K562 (cell line): Measurements from ENCODE around the gene DCAKD. TPM values are rescaled to one million over a fixed set of nuclear protein-coding genes. Genes with fewer than 3 reads are reported as not detected.

ENCODE experiments used
- AFF1 ChIP-seq, 2 experiments: fragments of 450-650 bp; IDR thresholded peaks; 2 replicates each; pipeline ENCODE4 v1.6.1; 2018; ENCODE audit warnings: mild to moderate bottlenecking in 2 of 2, low read depth in 1 of 2; ENCODE audit not compliant: partially characterized antibody in 2 of 2
- FOS ChIP-seq: IDR thresholded peaks from 3 replicates; pipeline ENCODE4 v1.6.1; 2011; ENCODE audit not compliant: insufficient read length; ENCODE audit errors: extremely low read depth
- KDM5B ChIP-seq: fragments of 200-600 bp; sonication (generic); IDR thresholded peaks from 2 replicates; pipeline ENCODE4 v1.6.1; 2012; ENCODE audit warnings: low read depth, mild to moderate bottlenecking, moderate library complexity, low read length, control low read depth, inconsistent platforms; ENCODE audit not compliant: insufficient replicate concordance
- NCOA2 ChIP-seq, 2 experiments: fragments of 450-650 bp; IDR thresholded peaks; 2 replicates each; pipeline ENCODE4 v1.6.1; 2018; ENCODE audit warnings: mild to moderate bottlenecking in 2 of 2, moderate library complexity in 1 of 2; ENCODE audit not compliant: partially characterized antibody in 2 of 2
- OTX1 ChIP-seq: fragments of 450-650 bp; formaldehyde crosslinking; IDR thresholded peaks from 2 replicates; pipeline ENCODE4 v1.4.0; 2022; ENCODE audit warnings: mild to moderate bottlenecking
- RBM22 ChIP-seq: fragments of 200-400 bp; formaldehyde crosslinking; IDR thresholded peaks from 2 replicates; pipeline ENCODE4 v1.6.1; 2018; ENCODE audit warnings: low read length, low read depth; ENCODE audit not compliant: poor library complexity, severe bottlenecking
- THRB ChIP-seq: fragments of 450-650 bp; formaldehyde crosslinking; conservative IDR thresholded peaks from 2 replicates; pipeline ENCODE4 v1.4.0; 2022; ENCODE audit warnings: mild to moderate bottlenecking, missing genetic modification characterization
- ZKSCAN1 ChIP-seq: fragments of 150-350 bp; IDR thresholded peaks from 2 replicates; pipeline ENCODE4 v1.6.1; 2016; ENCODE audit warnings: low read depth, low read length
- ZNF644 ChIP-seq: fragments of 200-800 bp; sonication (Bioruptor generic); IDR thresholded peaks from 2 replicates; pipeline ENCODE4 v1.6.1; 2016; ENCODE audit warnings: low read depth, missing genetic modification characterization, missing compliant biosample characterization
- polyA plus RNA-seq, 8 experiments: library from polyadenylated mRNA; depleted of rRNA in 4 of 8; stranded (reverse) in 5 of 8; unstranded in 3 of 8; fragments of >200 nt; fragmentation: Nextera tagmentation in 2 of 8; fragmentation: Illumina TruSeq in 1 of 8; extraction: Ambion mirVana in 2 of 8; extraction: Trizol in 1 of 8; gene quantifications; 2 replicates each; pipeline versions ENCODE4 v1.2.1 to v1.2.3, GENCODE V29; 2011 to 2014; ENCODE audit warnings: inconsistent platforms in 1 of 8, missing spikeins in 1 of 8
- total RNA-seq, 7 experiments: library from RNA; depleted of rRNA in 6 of 7; stranded (reverse); fragments of >200 nt in 6 of 7; fragmentation: Illumina TruSeq in 2 of 7; extraction: Trizol in 2 of 7; gene quantifications; 2 replicates each; pipeline versions ENCODE4 v1.2.1 to v1.2.3, GENCODE V29; 2011 to 2021; ENCODE audit warnings: low replicate concordance in 1 of 7

The DCAKD gene
- total and polyA plus RNA-seq, 9 of the 15 experiments (the other 6 are each of a cell fraction or from before 2014, with no cell fraction given): 7.9 to 35.5 (median 21.4) TPM

- TF ChIP-seq AFF1 (IDR thresholded peaks at IDR 0.05; ENCODE audit: low read depth in 1 of 2, partially characterized antibody in 2 of 2) (no peak), ZKSCAN1 (no peak), OTX1 (CRISPR knock-in tag) (no peak), ZNF644 (tag) (no peak), FOS (no peak), THRB (CRISPR knock-in tag) (no peak), NCOA2 (IDR thresholded peaks at IDR 0.05; ENCODE audit: partially characterized antibody in 2 of 2) (no peak), RBM22 (no peak), KDM5B (no peak)
Observed at GRCh38 chr17:45090711-45091110, 39.3 kb upstream of the DCAKD start (continued).
